Bronchial epithelial cell (primary cell): ENCODE measurements around the gene GABRB3. TPM values are rescaled to one million over a fixed set of nuclear protein-coding genes. Genes with fewer than 3 reads are reported as not detected.

ENCODE experiments used
- DNase-seq: peaks from one replicate; pipeline ENCODE4 v3.0.0-alpha.2; 2010; ENCODE audit warnings: low read depth
- FAIRE-seq: peaks from 2 replicates; lab custom pipeline; 2011; peaks lifted over from hg19 to GRCh38; lab: Jason Lieb, UNC
- H3K27me3 ChIP-seq: 2 replicates; pipeline ENCODE4 v1.5.1; 2011; ENCODE audit warnings: low read length; ENCODE audit not compliant: control insufficient read depth, insufficient read depth
- H3K36me3 ChIP-seq: 2 replicates; pipeline ENCODE4 v1.5.1; 2011; ENCODE audit warnings: low read length; ENCODE audit not compliant: control insufficient read depth, insufficient read depth
- H3K4me3 ChIP-seq: 2 replicates; pipeline ENCODE4 v1.5.1; 2011; ENCODE audit warnings: mild to moderate bottlenecking, low read depth, low read length, control low read depth
- CTCF ChIP-seq: IDR thresholded peaks from 2 replicates; pipeline ENCODE4 v1.5.1; 2011; ENCODE audit warnings: mild to moderate bottlenecking, moderate library complexity, low read length, control low read depth, inconsistent platforms; ENCODE audit not compliant: insufficient read depth, severe bottlenecking
- total RNA-seq: library from RNA; depleted of rRNA; stranded (reverse); fragments of >200 nt; gene quantifications from 2 replicates; pipeline ENCODE4 v1.2.1, GENCODE V29; 2014

GABRB3 gene
- total RNA-seq, 1 donor from 2014 or later: 1.1 TPM

- no peak for TF ChIP-seq CTCF
- no peak for FAIRE-seq
- DNase-seq: no peak
- Histone ChIP-seq H3K36me3 (no peaks in the 10 kb centered on the region), H3K4me3 (no peak overlapping the region), H3K27me3 (no peaks in the 10 kb centered on the region)
Observed at GRCh38 chr15:26572602-26573350, 200.1 kb downstream of the GABRB3 start.

- no peak for FAIRE-seq
- no peak for TF ChIP-seq CTCF
- no peaks in the 10 kb centered on the region for H3K36me3 ChIP-seq
Observed at GRCh38 chr15:26571346-26571745, 201.5 kb downstream of the GABRB3 start.

GRCh38 chr15:26565542-26565941, 207.3 kb downstream of the GABRB3 start:
- DNase-seq: no peak
- FAIRE-seq: no peak
- Histone ChIP-seq H3K27me3 (no peaks in the 10 kb centered on the region), H3K36me3 (no peaks in the 10 kb centered on the region), H3K4me3 (no peak overlapping the region)
- no peak for TF ChIP-seq CTCF

More at GRCh38 chr15:26571346-26571745, 201.5 kb downstream of the GABRB3 start:
- no peak overlapping the region for H3K4me3 ChIP-seq
- no peaks in the 10 kb centered on the region for H3K27me3 ChIP-seq
- DNase-seq: no peak

GRCh38 chr15:26564361-26564760, 208.5 kb downstream of the GABRB3 start:
- DNase-seq (no peak), FAIRE-seq (no peak)
- Histone ChIP-seq H3K36me3 (no peaks in the 10 kb centered on the region), H3K4me3 (no peak overlapping the region), H3K27me3 (no peaks in the 10 kb centered on the region)
- TF ChIP-seq CTCF: no peak

GRCh38 chr15:26562336-26562735, 210.5 kb downstream of the GABRB3 start:
- TF ChIP-seq CTCF: no peak
- DNase-seq (no peak), FAIRE-seq (no peak)
- Histone ChIP-seq H3K4me3 (no peak overlapping the region), H3K36me3 (no peaks in the 10 kb centered on the region), H3K27me3 (no peaks in the 10 kb centered on the region)

GRCh38 chr15:26561896-26562295, 211.0 kb downstream of the GABRB3 start:
- no peak for DNase-seq
- no peak for FAIRE-seq
- Histone ChIP-seq H3K36me3 (no peaks in the 10 kb centered on the region), H3K27me3 (no peaks in the 10 kb centered on the region), H3K4me3 (no peak overlapping the region)
- TF ChIP-seq CTCF: no peak
